ENCODE measurements around the gene LMAN2.
"Not testable (repeated sequence)": the region's sequence is repeated elsewhere in the genome, so short reads cannot be mapped to it uniquely, and the experiment has no call there.

Gene LMAN2

GRCh38 chr5:177325868-177326381 lies 25.5 kb downstream of the LMAN2 start:
- DNase-seq = no peak

GRCh38 chr5:177320879-177321278 lies 30.6 kb downstream of the LMAN2 start:
- no peak for DNase-seq

DNA sequence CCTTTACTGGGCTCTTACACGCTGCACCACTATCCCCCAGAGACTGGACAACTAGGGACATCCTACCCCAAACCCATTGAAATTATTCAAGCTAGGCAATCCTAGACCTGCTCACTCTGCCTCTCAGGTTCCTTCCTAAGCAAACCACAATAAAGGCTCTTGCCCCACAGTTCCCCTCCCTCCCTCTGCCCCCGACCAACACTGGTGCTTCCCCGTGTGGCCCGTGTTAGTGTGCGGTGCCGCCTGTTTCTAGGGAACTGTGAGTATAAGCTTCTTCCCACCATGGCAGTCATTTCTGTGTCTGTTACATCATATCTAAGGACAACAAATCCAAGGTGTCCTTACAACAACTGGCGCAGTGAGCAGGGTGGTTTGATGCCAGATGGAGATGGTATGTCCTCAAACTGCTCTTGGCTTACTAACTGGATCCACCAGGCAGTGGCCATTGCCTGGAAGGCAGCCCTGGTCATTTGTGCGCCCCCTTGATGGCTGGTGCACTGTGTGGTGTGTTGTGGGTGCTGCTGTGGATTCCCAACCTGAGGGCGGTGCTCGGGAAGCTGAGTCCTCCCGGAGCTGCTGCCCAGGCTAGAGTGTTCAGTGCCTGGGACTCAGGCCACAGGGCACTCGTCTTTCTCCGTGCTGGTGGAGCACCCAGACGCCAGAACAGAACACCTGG lies 31.4 kb downstream of the LMAN2 start:
- DNase-seq = no peak

DNA sequence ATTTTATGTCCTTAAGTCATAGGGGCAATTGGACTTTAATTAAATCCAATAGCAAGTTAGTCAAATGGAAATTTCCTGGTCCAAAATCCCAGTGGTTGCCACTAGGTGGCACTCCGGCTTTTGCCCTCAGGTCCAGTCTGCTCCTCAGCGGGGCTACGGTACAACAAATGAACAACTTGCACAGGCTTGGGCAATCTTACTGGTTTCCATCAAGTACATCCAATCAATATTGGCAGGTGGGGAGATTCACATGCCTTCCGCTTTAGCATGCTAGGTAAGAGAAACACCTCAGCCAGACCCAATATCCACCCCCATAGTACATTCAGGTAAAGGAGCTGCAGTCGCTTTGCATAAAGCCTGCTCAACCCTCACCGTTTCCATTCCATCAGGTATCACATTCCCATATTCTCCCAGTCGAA lies 33.5 kb downstream of the LMAN2 start:
- peak; percentile 75 for DNase-seq

GRCh38 chr5:177316005-177316404 lies 35.5 kb downstream of the LMAN2 start:
- DNase-seq = no peak

GRCh38 chr5:177315411-177315810 lies 36.1 kb downstream of the LMAN2 start:
- DNase-seq = no peak

DNA sequence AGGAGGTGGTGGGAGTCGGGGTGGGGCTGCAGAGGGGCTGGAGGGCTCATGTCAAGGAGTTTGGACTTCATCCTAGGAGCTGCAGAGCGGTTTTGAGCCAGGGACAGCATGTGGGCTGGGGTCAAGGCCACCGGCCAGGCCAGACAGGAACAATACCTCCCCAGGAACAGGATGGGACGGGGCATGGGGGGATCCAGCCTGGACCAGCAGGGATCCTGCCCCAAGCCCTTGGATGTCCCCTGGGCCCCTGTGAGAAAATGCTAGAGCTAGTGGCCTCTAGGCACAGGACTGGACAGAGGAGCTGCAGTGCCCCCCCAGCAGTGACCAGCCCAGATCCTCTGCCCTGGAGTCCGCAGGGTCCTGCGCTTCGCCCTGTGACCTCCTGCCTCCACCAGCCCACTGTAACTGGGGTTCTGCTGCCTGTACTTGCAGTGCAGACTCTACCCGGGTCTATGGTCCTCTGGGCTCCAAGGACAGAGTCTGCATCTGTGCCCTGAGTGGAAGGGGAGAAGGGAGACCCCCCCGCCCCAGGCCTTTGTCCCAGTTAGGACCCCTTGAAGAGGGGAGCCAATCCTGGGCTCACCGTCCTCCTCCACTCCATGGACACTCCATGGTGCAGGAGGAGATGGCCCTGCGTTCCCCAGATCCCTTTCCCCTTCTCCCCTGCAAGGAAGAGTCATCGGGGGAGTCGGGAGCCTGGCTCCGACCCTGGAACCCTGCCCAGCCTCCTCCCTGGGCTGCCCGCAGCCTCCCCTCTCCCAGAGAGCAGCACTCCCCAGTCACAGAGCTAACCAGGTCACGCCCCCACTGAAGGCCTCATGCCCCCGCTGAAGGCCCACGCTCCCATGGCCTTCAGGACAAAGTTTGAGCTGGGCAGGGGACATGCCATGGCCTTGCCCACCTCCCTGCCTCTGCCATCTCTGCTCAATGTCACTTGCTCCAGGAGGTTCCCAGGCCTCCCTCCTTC lies 36.8 kb downstream of the LMAN2 start:
- DNase-seq = no peak

- DNase-seq = no peak
Measured at GRCh38 chr5:177313561-177314259, 37.8 kb downstream of the LMAN2 start.

DNA sequence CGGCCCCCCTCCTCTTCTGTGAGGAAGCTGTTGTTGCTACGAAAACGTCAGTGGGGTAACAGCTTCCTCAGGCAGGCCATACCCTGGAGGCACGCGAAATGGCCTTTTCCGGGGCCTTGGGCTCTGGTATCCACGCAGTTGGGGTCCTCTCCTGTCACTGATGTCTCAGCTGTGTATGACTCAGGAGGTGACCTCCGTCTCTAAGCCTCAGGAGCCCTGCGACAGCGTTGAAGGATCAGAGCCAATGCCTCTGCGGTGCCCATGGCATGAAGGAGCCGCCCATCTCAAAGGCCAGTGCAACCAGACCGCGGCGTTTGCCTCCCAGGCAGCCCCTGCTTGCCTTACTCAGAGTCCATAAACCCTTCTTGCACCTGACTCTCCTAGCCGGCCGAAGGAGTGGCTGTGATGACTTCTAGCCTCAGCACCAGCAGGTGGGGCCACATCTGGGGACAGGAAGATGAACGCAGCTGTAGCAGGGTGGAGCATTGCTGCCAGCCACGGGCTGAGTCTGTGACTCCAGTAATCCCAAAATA lies 38.8 kb downstream of the LMAN2 start:
- DNase-seq = no peak

GRCh38 chr5:177311723-177312648 lies 39.5 kb downstream of the LMAN2 start, which contains the start of gene MXD3:
TSS of gene MXD3 (minus strand) at chr5:177311898. CDS start at chr5:177311830, 68 bp downstream.
- DNase-seq = peak; percentile 96

GRCh38 chr5:177311392-177311722 lies 40.1 kb downstream of the LMAN2 start:
- no peak for DNase-seq

DNA sequence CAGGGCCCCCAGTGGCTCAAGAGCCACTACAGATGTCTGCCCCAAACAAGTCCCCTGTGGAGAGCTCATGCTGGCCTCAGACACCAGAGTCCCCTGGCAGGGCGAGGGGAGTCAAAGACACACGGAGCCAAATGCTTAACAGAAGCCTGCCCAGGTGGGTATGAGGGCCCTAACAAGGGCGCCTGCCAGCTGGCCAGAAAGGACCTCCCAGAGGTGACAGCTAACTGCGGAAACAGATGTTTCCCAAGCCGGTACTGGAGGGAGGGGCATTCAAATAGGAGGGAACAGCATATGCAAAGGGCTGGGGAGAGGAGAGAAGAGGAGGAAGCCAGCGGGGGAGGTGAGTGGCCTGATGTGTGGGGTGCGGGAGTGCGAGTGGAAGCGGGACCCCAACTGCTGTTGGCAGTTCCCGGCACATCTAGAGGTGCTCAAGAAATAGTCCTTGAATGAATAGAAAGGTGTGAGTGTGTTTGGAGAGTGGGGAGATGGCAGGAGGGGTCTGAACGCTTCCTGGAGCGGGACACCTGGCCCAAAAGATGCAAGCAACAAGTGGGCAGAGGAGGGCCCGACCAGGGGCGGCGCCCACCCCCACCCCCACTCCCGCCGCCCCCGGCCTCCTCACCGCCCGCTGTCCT lies 40.6 kb downstream of the LMAN2 start:
- DNase-seq = peak; percentile 55

DNA sequence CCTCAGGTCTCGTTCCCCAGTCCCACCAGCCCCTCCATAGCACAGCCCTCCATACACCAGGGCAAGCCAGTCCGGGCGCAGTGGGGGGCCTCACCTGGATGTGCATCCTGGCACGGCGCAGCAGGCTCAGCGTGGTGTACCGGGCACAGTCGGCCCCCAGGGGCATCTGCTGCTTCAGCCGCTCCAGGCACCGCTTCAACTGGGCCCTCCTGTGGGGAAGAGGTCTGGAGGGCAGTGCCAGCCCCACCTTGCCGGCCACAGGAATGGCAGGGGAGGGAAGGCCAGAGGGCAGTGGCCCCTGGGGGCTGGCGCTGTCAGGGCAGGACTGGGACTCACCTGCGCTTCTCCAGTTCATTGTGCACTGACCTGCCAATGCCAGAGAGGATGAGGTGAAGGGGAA lies 41.1 kb downstream of the LMAN2 start:
- no peak for DNase-seq

GRCh38 chr5:177309351-177310191 lies 41.9 kb downstream of the LMAN2 start:
- peak; percentile 73 for DNase-seq

DNA sequence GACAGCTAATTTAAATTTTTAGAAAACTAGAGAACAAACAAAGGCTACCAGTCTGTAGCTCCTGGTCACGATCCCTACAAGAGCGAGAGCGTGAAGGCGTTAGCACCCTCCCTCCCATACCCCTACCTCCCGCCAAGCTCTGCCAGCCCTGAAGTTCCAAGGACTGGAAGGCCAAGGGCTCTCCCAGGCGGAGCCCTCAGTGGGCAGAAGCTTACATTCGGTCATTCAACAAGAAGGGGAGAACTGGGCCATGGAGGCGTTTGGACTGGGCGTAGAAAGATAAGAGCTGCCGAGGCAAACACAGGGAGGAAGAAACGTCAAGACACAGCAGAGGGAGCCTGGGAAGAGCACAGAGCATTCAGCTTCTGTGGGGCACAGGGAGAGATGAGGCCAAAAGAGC lies 42.7 kb downstream of the LMAN2 start:
- no peak for DNase-seq

GRCh38 chr5:177307544-177308363 lies 43.7 kb downstream of the LMAN2 start:
- DNase-seq = no peak

- DNase-seq = peak; percentile 67
Measured at GRCh38 chr5:177306674-177307543, 44.6 kb downstream of the LMAN2 start.

DNA sequence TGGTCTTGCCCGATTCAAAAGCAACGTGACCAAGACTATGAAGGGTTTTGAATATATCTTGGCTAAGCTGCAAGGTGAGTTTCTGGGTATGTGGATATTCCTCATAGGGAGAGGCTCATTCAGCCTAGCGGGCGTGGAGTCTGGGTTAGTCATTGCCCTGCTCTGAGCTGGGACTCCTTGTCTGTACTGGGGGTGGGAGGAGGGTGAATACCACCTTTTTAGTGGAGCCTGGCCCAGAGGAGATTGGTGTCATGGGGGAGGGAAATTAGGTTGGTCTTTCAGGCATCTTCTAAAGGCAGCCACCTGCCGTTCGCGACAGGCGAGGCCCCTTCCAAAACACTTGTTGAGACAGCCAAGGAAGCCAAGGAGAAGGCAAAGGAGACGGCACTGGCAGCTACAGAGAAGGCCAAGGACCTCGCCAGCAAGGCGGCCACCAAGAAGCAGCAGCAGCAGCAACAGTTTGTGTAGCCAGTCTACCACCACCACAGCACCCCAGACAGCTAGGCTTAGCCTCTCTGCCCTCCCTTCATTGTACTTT lies 45.3 kb downstream of the LMAN2 start:
- DNase-seq = not testable (repeated sequence)

All from CD4-positive, alpha-beta T cell treated with Interleukin-15 for 1 hour (primary cell).